GM23338 (cell line): ENCODE measurements around the gene DYNLT2B.
"Not testable (repeated sequence)": the region's sequence is repeated elsewhere in the genome, so short reads cannot be mapped to it uniquely, and the experiment has no call there.

Experiments
- CTCF ChIP-seq, 2 experiments: fragments of 200-600 bp in 1 of 2; sonication (generic) in 1 of 2; conservative IDR thresholded peaks; 2 replicates each; pipeline versions ENCODE4 v1.5.1 to v1.6.1; 2016 to 2017; ENCODE audit warnings: antibody characterized with exemption in 2 of 2, low read depth in 2 of 2, mild to moderate bottlenecking in 2 of 2, moderate library complexity in 1 of 2
- POLR2AphosphoS5 ChIP-seq: IDR thresholded peaks from 2 replicates; pipeline ENCODE4 v1.6.1; 2016; ENCODE audit warnings: antibody characterized with exemption, low read depth

- TF ChIP-seq CTCF (conservative IDR thresholded peaks at IDR 0.05; ENCODE audit: low read depth in 2 of 2); POLR2AphosphoS5: not testable (repeated sequence)
Measured at GRCh38 chr3:196314086-196314485, 4.0 kb downstream of the DYNLT2B start.
